Stimulated activated CD8-positive, alpha-beta memory T cell treated with anti-CD3 and anti-CD28 coated beads, Interleukin-12 subunit alpha, Interleukin-12 subunit beta, amount 100 ng/mL, for 1 hour (primary cell): ENCODE measurements around the gene NAV2.

Source experiments
- DNase-seq: peaks from one replicate; pipeline ENCODE4 v3.0.0-alpha.2; 2020; ENCODE audit warnings: low read depth

The NAV2 gene

GRCh38 chr11:19746086-19746485, 33.4 kb downstream of the NAV2 start:
- DNase-seq = no peak

GRCh38 chr11:19747634-19748033, 35.0 kb downstream of the NAV2 start:
- DNase-seq = no peak

- DNase-seq = no peak
These were observed 38.4 kb downstream of the NAV2 start for GRCh38 chr11:19751055-19751454.

- DNase-seq = no peak
These were observed 40.9 kb downstream of the NAV2 start for GRCh38 chr11:19753451-19754106.

- DNase-seq = no peak
These were observed 44.2 kb downstream of the NAV2 start for GRCh38 chr11:19756675-19757475.

- DNase-seq = no peak
These were observed 46.8 kb downstream of the NAV2 start for GRCh38 chr11:19759389-19759788.

- DNase-seq = no peak
These were observed 49.6 kb downstream of the NAV2 start for GRCh38 chr11:19762266-19762665.

GRCh38 chr11:19763330-19763729, 50.7 kb downstream of the NAV2 start:
- DNase-seq = no peak

- DNase-seq = no peak
These were observed 53.6 kb downstream of the NAV2 start for GRCh38 chr11:19766206-19766605.

- no peak for DNase-seq
These were observed 54.2 kb downstream of the NAV2 start for GRCh38 chr11:19766810-19767209.

- no peak for DNase-seq
These were observed 55.1 kb downstream of the NAV2 start for GRCh38 chr11:19767627-19768151.

GRCh38 chr11:19768197-19768596, 55.6 kb downstream of the NAV2 start:
- no peak for DNase-seq

GRCh38 chr11:19768815-19769214, 56.2 kb downstream of the NAV2 start:
- no peak for DNase-seq

- no peak for DNase-seq
These were observed 57.2 kb downstream of the NAV2 start for GRCh38 chr11:19769820-19770219.

GRCh38 chr11:19770277-19770676, 57.6 kb downstream of the NAV2 start:
- no peak for DNase-seq

- no peak for DNase-seq
These were observed 58.8 kb downstream of the NAV2 start for GRCh38 chr11:19771463-19771862.

GRCh38 chr11:19772480-19772879, 59.8 kb downstream of the NAV2 start:
- DNase-seq = no peak

GRCh38 chr11:19774329-19774728, 61.7 kb downstream of the NAV2 start:
- no peak for DNase-seq

GRCh38 chr11:19774817-19775580, 62.4 kb downstream of the NAV2 start:
- no peak for DNase-seq

- DNase-seq = no peak
These were observed 63.0 kb downstream of the NAV2 start for GRCh38 chr11:19775622-19776021.

GRCh38 chr11:19777039-19777376, 64.4 kb downstream of the NAV2 start:
- DNase-seq = no peak

GRCh38 chr11:19777377-19778102, 64.9 kb downstream of the NAV2 start:
- no peak for DNase-seq
